Liver (tissue), 9 donors: ENCODE results near the gene RPS6KA5. TPM values are rescaled to one million over a fixed set of nuclear protein-coding genes. Genes with fewer than 3 reads are reported as not detected.

Source experiments
- DNase-seq: peaks from one replicate; pipeline ENCODE4 v3.0.0-alpha.2; 2017; ENCODE audit warnings: low spot score
- H3K27ac ChIP-seq, 2 donors: one replicate each; pipeline ENCODE4 v1.7.0; 2013; ENCODE audit warnings: inconsistent platforms in 2 of 2, low read length in 2 of 2, control low read depth in 1 of 2, low read depth in 1 of 2, mild to moderate bottlenecking in 1 of 2
- H3K27me3 ChIP-seq, 4 donors: one replicate each; pipeline versions ENCODE4 v1.6.1 to v1.7.0; 2013; ENCODE audit warnings: low read length in 3 of 4, inconsistent platforms in 1 of 4, mild to moderate bottlenecking in 1 of 4, moderate library complexity in 1 of 4; ENCODE audit not compliant: control insufficient read depth in 4 of 4, insufficient read depth in 4 of 4
- H3K36me3 ChIP-seq, 4 donors: one replicate each; pipeline versions ENCODE4 v1.6.1 to v1.7.0; 2013; ENCODE audit warnings: low read length in 3 of 4, mild to moderate bottlenecking in 3 of 4, low read depth in 1 of 4, moderate library complexity in 1 of 4; ENCODE audit not compliant: control insufficient read depth in 4 of 4, insufficient read depth in 3 of 4
- H3K4me1 ChIP-seq, 4 donors: one replicate each; pipeline versions ENCODE4 v1.6.1 to v1.7.0; 2013; ENCODE audit warnings: low read length in 3 of 4, mild to moderate bottlenecking in 3 of 4, moderate library complexity in 1 of 4; ENCODE audit not compliant: control insufficient read depth in 4 of 4, insufficient read depth in 4 of 4
- H3K4me3 ChIP-seq, 3 donors: one replicate each; pipeline versions ENCODE4 v1.6.1 to v1.7.0; 2013; ENCODE audit warnings: low read length in 3 of 3, control low read depth in 1 of 3, low read depth in 1 of 3, mild to moderate bottlenecking in 1 of 3
- H3K9ac ChIP-seq, 2 donors: one replicate each; pipeline ENCODE4 v1.7.0; 2013; ENCODE audit warnings: low read length in 2 of 2, mild to moderate bottlenecking in 2 of 2, moderate library complexity in 2 of 2, control low read depth in 1 of 2, low read depth in 1 of 2
- H3K9me3 ChIP-seq, 4 donors: one replicate each; pipeline versions ENCODE4 v1.6.1 to v1.7.0; 2013; ENCODE audit warnings: low read length in 3 of 4; ENCODE audit not compliant: control insufficient read depth in 4 of 4
- CTCF ChIP-seq: fragments of 150-350 bp; IDR thresholded peaks from 2 replicates; pipeline ENCODE4 v1.5.1; 2017; ENCODE audit warnings: improper control_type of control experiment, low read depth, low read length; ENCODE audit not compliant: missing input control
- EGR1 ChIP-seq, 2 donors: IDR thresholded peaks; 2 replicates each; pipeline ENCODE4 v1.6.1; 2016 to 2018; ENCODE audit warnings: antibody characterized with exemption in 2 of 2, low read depth in 2 of 2
- FOXA1 ChIP-seq: IDR thresholded peaks from 2 replicates; pipeline ENCODE4 v1.6.1; 2016; ENCODE audit warnings: antibody characterized with exemption
- FOXA2 ChIP-seq: IDR thresholded peaks from 2 replicates; pipeline ENCODE4 v1.6.1; 2016; ENCODE audit warnings: antibody characterized with exemption
- GABPA ChIP-seq, 2 donors: IDR thresholded peaks in 1 of 2; conservative IDR thresholded peaks in 1 of 2; 2 replicates each; pipeline ENCODE4 v1.6.1; 2016; ENCODE audit warnings: antibody characterized with exemption in 2 of 2, mild to moderate bottlenecking in 1 of 2, moderate library complexity in 1 of 2
- HNF4A ChIP-seq, 2 donors: conservative IDR thresholded peaks; 2 replicates each; pipeline ENCODE4 v1.6.1; 2016; ENCODE audit warnings: antibody characterized with exemption in 2 of 2, mild to moderate bottlenecking in 2 of 2
- HNF4G ChIP-seq: IDR thresholded peaks from 2 replicates; pipeline ENCODE4 v1.6.1; 2016; ENCODE audit warnings: antibody characterized with exemption
- JUND ChIP-seq, 2 donors: IDR thresholded peaks; 2 replicates each; pipeline ENCODE4 v1.6.1; 2016; ENCODE audit warnings: antibody characterized with exemption in 2 of 2
- MAX ChIP-seq: IDR thresholded peaks from 2 replicates; pipeline ENCODE4 v1.6.1; 2016; ENCODE audit warnings: antibody characterized with exemption
- NR2F2 ChIP-seq: IDR thresholded peaks from 2 replicates; pipeline ENCODE4 v1.6.1; 2016; ENCODE audit warnings: antibody characterized with exemption
- REST ChIP-seq: IDR thresholded peaks from 2 replicates; pipeline ENCODE4 v1.6.1; 2016; ENCODE audit warnings: antibody characterized with exemption, mild to moderate bottlenecking
- RXRA ChIP-seq, 2 donors: IDR thresholded peaks; 2 replicates each; pipeline ENCODE4 v1.6.1; 2017 to 2018; ENCODE audit warnings: antibody characterized with exemption in 2 of 2, mild to moderate bottlenecking in 1 of 2
- TAF1 ChIP-seq: conservative IDR thresholded peaks from 2 replicates; pipeline ENCODE4 v1.6.1; 2016; ENCODE audit warnings: antibody characterized with exemption, mild to moderate bottlenecking
- YY1 ChIP-seq: IDR thresholded peaks from 2 replicates; pipeline ENCODE4 v1.6.1; 2016; ENCODE audit warnings: antibody characterized with exemption, mild to moderate bottlenecking
- WGBS: extraction: QIAGEN DNeasy Blood & Tissue Kit; methylation state at CpG from one replicate; pipeline ENCODE4 v1.1.7; 2013; 5-methylcytosine and 5-hydroxymethylcytosine counted together
- polyA plus RNA-seq, 2 donors: library from polyadenylated mRNA; stranded (reverse) in 1 of 2; unstranded in 1 of 2; fragments of 200-250 nt in 1 of 2; fragments of >200 nt in 1 of 2; fragmentation: Nextera tagmentation in 1 of 2; extraction: Ambion mirVana in 1 of 2; gene quantifications; one replicate each; pipeline versions ENCODE4 v1.2.1 to v1.2.3, GENCODE V29; 2013 to 2015
- total RNA-seq, 2 donors: library from RNA; depleted of rRNA; stranded (reverse); fragments of >200 nt; gene quantifications; one replicate each; pipeline ENCODE4 v1.2.3, GENCODE V29; 2014
- donor health status: healthy.
- donor health status: healthy.
- donor health status: healthy.
- donor health status: healthy.
- donor health status: healthy.

RPS6KA5 gene
- total and polyA plus RNA-seq, 4 donors: 0.52 to 2.3 (median 1.3) TPM

- Histone ChIP-seq H3K27ac (no peak overlapping the region), H3K9me3 (no peaks in the 10 kb centered on the region), H3K9ac (no peak overlapping the region), H3K4me1 (no peaks in the 10 kb centered on the region), H3K36me3 (peaks cover 0 to 1% (median 0%) of the 10 kb centered on the region in 4 donors), H3K27me3 (no peaks in the 10 kb centered on the region), H3K4me3 (no peak overlapping the region)
- TF ChIP-seq FOXA1 (no peak), NR2F2 (no peak), MAX (no peak), CTCF (no peak), RXRA (IDR thresholded peaks at IDR 0.05) (no peak), GABPA (IDR thresholded peaks at IDR 0.05 in 1 of 2, conservative IDR thresholded peaks at IDR 0.05 in 1 of 2) (no peak)
- no peak for DNase-seq
Observed at GRCh38 chr14:90892970-90893369, 167.5 kb downstream of the RPS6KA5 start.

GRCh38 chr14:90891326-90891725 lies 169.1 kb downstream of the RPS6KA5 start:
- no peaks in the 10 kb centered on the region for H3K4me1 ChIP-seq
- DNase-seq: no peak
- no peaks in the 10 kb centered on the region for H3K27me3 ChIP-seq
- no peak overlapping the region for H3K27ac ChIP-seq
- 97% methylated on average over 1 of the region's 1 CpG for WGBS
- H3K36me3 ChIP-seq: no peaks in the 10 kb centered on the region
- H3K9me3 ChIP-seq: no peaks in the 10 kb centered on the region
- no peak overlapping the region for H3K9ac ChIP-seq
- TF ChIP-seq REST (no peak), EGR1 (IDR thresholded peaks at IDR 0.05; ENCODE audit: low read depth in 2 of 2) (no peak)
- no peak overlapping the region for H3K4me3 ChIP-seq

GRCh38 chr14:90890322-90891020 lies 170.0 kb downstream of the RPS6KA5 start:
- no peak overlapping the region for H3K27ac ChIP-seq
- no peaks in the 10 kb centered on the region for H3K36me3 ChIP-seq
- no peak overlapping the region for H3K9ac ChIP-seq
- H3K9me3 ChIP-seq: no peaks in the 10 kb centered on the region
- no peaks in the 10 kb centered on the region for H3K4me1 ChIP-seq
- H3K4me3 ChIP-seq: no peak overlapping the region
- DNase-seq: no peak
- WGBS: 95% methylated on average over 10 of the region's 10 CpGs
- no peaks in the 10 kb centered on the region for H3K27me3 ChIP-seq
- no peak for TF ChIP-seq RXRA (IDR thresholded peaks at IDR 0.05)
- no peak for TF ChIP-seq HNF4A (conservative IDR thresholded peaks at IDR 0.05)
- TF ChIP-seq EGR1 (IDR thresholded peaks at IDR 0.05; ENCODE audit: low read depth in 2 of 2): no peak
- TF ChIP-seq FOXA2: no peak
- TF ChIP-seq REST: no peak
- TF ChIP-seq CTCF: no peak
- TF ChIP-seq JUND (IDR thresholded peaks at IDR 0.05): no peak
- TF ChIP-seq HNF4G: no peak
- no peak for TF ChIP-seq YY1
- TF ChIP-seq TAF1: no peak
- no peak for TF ChIP-seq GABPA (IDR thresholded peaks at IDR 0.05 in 1 of 2, conservative IDR thresholded peaks at IDR 0.05 in 1 of 2)
- no peak for TF ChIP-seq FOXA1
- no peak for TF ChIP-seq NR2F2
